ENCODE data around the gene ASB2. TPM values are rescaled to one million over a fixed set of nuclear protein-coding genes. Genes with fewer than 3 reads are reported as not detected.

Gene ASB2
- total and polyA plus RNA-seq, 2 of the 8 experiments (the other 6 are each of a cell fraction or from before 2014, with no cell fraction given): 1.0 to 2.1 TPM

DNA sequence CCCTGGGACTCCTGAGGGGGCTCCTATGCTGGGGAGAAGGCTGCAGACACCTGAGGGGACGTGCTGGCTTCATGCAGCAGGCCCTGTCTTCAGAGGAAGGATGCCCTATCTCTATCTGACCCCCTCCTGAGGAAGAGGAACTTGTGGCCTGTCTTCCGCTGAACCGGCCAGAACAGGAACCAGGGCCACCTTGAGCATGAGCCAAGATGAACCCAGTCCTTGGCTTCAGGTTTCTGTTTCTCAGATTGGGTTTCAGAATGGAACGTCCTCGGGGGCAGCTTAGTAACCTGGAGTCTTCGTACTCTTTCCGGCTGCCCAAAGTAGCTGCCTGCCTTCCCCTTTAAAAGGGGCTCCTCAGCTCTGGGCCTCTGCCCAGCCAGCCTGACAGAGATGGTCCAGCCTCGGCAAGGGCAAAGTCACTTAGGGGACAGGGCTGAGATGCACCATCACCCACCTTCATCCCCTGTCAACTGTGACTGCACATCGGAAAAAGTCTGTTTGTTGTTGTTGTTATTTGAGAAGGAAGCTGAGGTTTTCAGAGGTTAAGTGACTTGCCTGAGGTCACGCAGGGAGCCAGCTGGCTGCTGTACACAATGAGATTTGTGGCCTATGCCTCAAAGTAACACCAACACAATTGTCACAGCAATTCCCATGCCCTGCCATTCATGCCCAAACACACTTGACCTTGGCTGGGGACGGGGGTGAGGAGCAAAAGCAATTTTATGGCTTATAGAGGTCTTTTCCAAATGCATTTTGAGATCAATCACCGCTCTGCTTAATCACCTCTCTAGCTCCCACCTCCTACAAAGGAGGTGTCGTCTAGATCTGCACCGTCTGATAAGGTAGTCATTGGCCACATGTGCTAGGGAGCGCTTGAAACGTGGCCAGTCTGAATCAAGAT, 13.4 kb downstream of the ASB2 start:
- H3K4me2 ChIP-seq (ENCODE audit: insufficient read depth in 1 of 2, low read depth in 2 of 2, low read length in 2 of 2): no peak overlapping the region
- CTCF ChIA-PET (ENCODE audit: partially characterized antibody): interaction anchor here (0.9 to 8.0 kb wide), 4 partner anchors 16 to 39 kb away, joined by 3 to 37 read pairs (median 4); no protein-coding TSS in a partner anchor

More for the DNA sequence above, 13.4 kb downstream of the ASB2 start:
- Histone ChIP-seq H3K27me3 (replicated peaks in 1 of 4; ENCODE audit: control insufficient read depth in 3 of 4, extremely low read depth in 1 of 4, insufficient read depth in 3 of 4, low read length in 3 of 4) (peaks cover 0 to 1% (median 0%) of the 10 kb centered on the region in 4 experiments; a peak in 1 of 7 replicates), H3K14ac (ENCODE audit: insufficient read length) (no peak overlapping the region), H2BK12ac (ENCODE audit: low read depth, low read length) (no peak overlapping the region), H3K9me3 (ENCODE audit: insufficient read depth in 2 of 2, low read depth in 1 of 2, low read length in 1 of 2) (no peaks in the 10 kb centered on the region), H2BK20ac (ENCODE audit: low read length) (no peak overlapping the region), H3K79me1 (ENCODE audit: low read depth, low read length) (no peaks in the 10 kb centered on the region), H2BK5ac (ENCODE audit: low read depth, low read length) (no peak overlapping the region), H3K56ac (replicated peaks; ENCODE audit: insufficient read length, low read depth, low read length) (no peak overlapping the region), H3K23ac (ENCODE audit: insufficient read length) (no peak overlapping the region), H2AFZ (ENCODE audit: low read length) (no peak overlapping the region), H3K36me3 (ENCODE audit: control insufficient read depth in 2 of 4, insufficient read depth in 4 of 4, low read length in 3 of 4) (no peaks in the 10 kb centered on the region), H3K27ac (ENCODE audit: low read depth, low read length) (no peak overlapping the region), H3K23me2 (ENCODE audit: low read depth, low read length) (peaks cover 3% of the 10 kb centered on the region; the same call in 1 of the 2 replicates), H2BK120ac (replicated peaks; ENCODE audit: low read depth, low read length) (no peak overlapping the region), H4K20me1 (replicated peaks in 1 of 2; ENCODE audit: control insufficient read depth in 1 of 2, insufficient read depth in 2 of 2, low read length in 2 of 2) (no peaks in the 10 kb centered on the region), H3K4me1 (replicated peaks in 1 of 4; ENCODE audit: control insufficient read depth in 3 of 4, insufficient read depth in 4 of 4, low read length in 3 of 4) (peaks cover 0 to 7% (median 5%) of the 10 kb centered on the region in 4 experiments; a peak in 5 of 7 replicates), H3K9ac (replicated peaks in 1 of 4; ENCODE audit: extremely low read depth in 1 of 4, low read depth in 3 of 4, low read length in 3 of 4) (no peak overlapping the region), H3K18ac (ENCODE audit: extremely low read depth, low read length) (no peak overlapping the region), H4K8ac (ENCODE audit: extremely low read depth, insufficient read depth, low read length) (no peak overlapping the region), H4K5ac (ENCODE audit: insufficient read length, low read depth, low read length) (no peak overlapping the region), H4K91ac (replicated peaks; ENCODE audit: insufficient read length, low read length) (no peak overlapping the region), H3K4ac (replicated peaks; ENCODE audit: insufficient read length, low read depth, low read length) (no peak overlapping the region), H2BK15ac (ENCODE audit: low read length) (no peak overlapping the region), H2AK5ac (ENCODE audit: low read depth, low read length) (no peak overlapping the region), H3K79me2 (ENCODE audit: control insufficient read depth in 1 of 2, insufficient read depth in 2 of 2, low read length in 2 of 2) (no peaks in the 10 kb centered on the region), H3K4me3 (ENCODE audit: extremely low read depth in 1 of 4, insufficient read depth in 2 of 4, low read depth in 3 of 4, low read length in 4 of 4) (no peak overlapping the region)
- no peak for FAIRE-seq
- WGBS, 2 experiments (ENCODE audit: extremely low coverage in 1 of 2, insufficient coverage in 1 of 2, insufficient read length in 1 of 2, insufficient replicate concordance in 2 of 2, low coverage in 1 of 2, low lambda C conversion rate in 2 of 2, missing lambda C conversion rate in 1 of 2): 90% methylated on average over 15 of the region's 16 CpGs; no CpG with 5 or more reads in 1 of the 2 experiments
- DNase-seq (ENCODE audit: low read depth in 1 of 2, low spot score in 2 of 2): no peak
- TF ChIP-seq TAF7 (optimal IDR thresholded peaks at IDR 0.05; ENCODE audit: borderline replicate concordance, low read depth, low read length) (no peak), RNF2 (IDR thresholded peaks at IDR 0.05; ENCODE audit: borderline replicate concordance, low read depth, low read length, missing control alignments, poor library complexity, severe bottlenecking) (no peak), MAX (IDR thresholded peaks at IDR 0.05) (no peak), SP2 (IDR thresholded peaks at IDR 0.05; ENCODE audit: low read length) (no peak), BRCA1 (IDR thresholded peaks at IDR 0.05; ENCODE audit: low read depth, low read length) (no peak), POU5F1 (IDR thresholded peaks at IDR 0.05; ENCODE audit: low read depth, low read length) (no peak), GTF2F1 (IDR thresholded peaks at IDR 0.05; ENCODE audit: borderline replicate concordance, low read depth, low read length) (no peak), KDM5A (IDR thresholded peaks at IDR 0.05; ENCODE audit: low read length) (no peak), SUZ12 (IDR thresholded peaks at IDR 0.05; ENCODE audit: low read length) (no peak), CBX8 (IDR thresholded peaks at IDR 0.05; ENCODE audit: borderline replicate concordance, low read depth, low read length) (no peak), GABPA (IDR thresholded peaks at IDR 0.05; ENCODE audit: borderline replicate concordance, insufficient read depth, low read length) (no peak)
- POLR2A ChIA-PET (ENCODE audit: partially characterized antibody): no interaction called here
